Body of pancreas (tissue), 4 donors: Measurements from ENCODE around the gene UBAP2. TPM values are rescaled to one million over a fixed set of nuclear protein-coding genes. Genes with fewer than 3 reads are reported as not detected.

Source experiments
- ATAC-seq: fragments of 150-250 bp; one replicate; pipeline ENCODE4 v1.9.1; 2016
- DNase-seq, 4 donors: peaks; one replicate each; pipeline ENCODE4 v3.0.0-alpha.2; 2019
- H3K27ac ChIP-seq, 4 donors: fragments of 200-600 bp; sonication (generic); 1 replicate in 3 of 4; 2 replicates in 1 of 4; pipeline versions ENCODE4 v1.5.1 to v1.6.1; 2016 to 2019; ENCODE audit warnings: mild to moderate bottlenecking in 1 of 4, mixed read lengths in 1 of 4, moderate library complexity in 1 of 4
- H3K27me3 ChIP-seq, 2 donors: fragments of 200-600 bp; sonication (generic); one replicate each; pipeline ENCODE4 v1.6.0; 2016; ENCODE audit warnings: mild to moderate bottlenecking in 1 of 2
- H3K36me3 ChIP-seq, 2 donors: fragments of 200-600 bp; sonication (generic); replicated peaks in 1 of 2; 2 replicates each; pipeline ENCODE4 v1.5.1; 2016; ENCODE audit warnings: low read depth in 2 of 2; ENCODE audit not compliant: insufficient read depth in 1 of 2
- H3K4me1 ChIP-seq: fragments of 200-600 bp; sonication (generic); one replicate; pipeline ENCODE4 v1.6.0; 2016
- H3K4me3 ChIP-seq, 2 donors: fragments of 200-600 bp; sonication (generic); 1 replicate in 1 of 2; 2 replicates in 1 of 2; pipeline ENCODE4 v1.5.1; 2016 to 2019
- H3K9me3 ChIP-seq, 3 donors: fragments of 200-600 bp; sonication (generic); 1 replicate in 2 of 3; 2 replicates in 1 of 3; pipeline ENCODE4 v1.5.1; 2016
- CTCF ChIP-seq, 7 experiments: fragments of 450-650 bp in 4 of 7; fragments of 200-600 bp in 3 of 7; sonication (generic) in 3 of 7; IDR thresholded peaks; one replicate each; pipeline ENCODE4 v1.5.1; 2016 to 2019; ENCODE audit warnings: antibody characterized with exemption in 7 of 7
- POLR2A ChIP-seq, 3 donors: fragments of 450-650 bp; IDR thresholded peaks; one replicate each; pipeline ENCODE4 v1.6.1; 2016; ENCODE audit warnings: antibody characterized with exemption in 3 of 3, mild to moderate bottlenecking in 2 of 3
- WGBS, 2 donors: methylation state at CpG; one replicate each; pipeline ENCODE4 v1.1.5; 2017; 5-methylcytosine and 5-hydroxymethylcytosine counted together
- intact Hi-C: fragments of 100-400 bp; cut with DNase I; formaldehyde crosslinking; loops from one replicate; pipeline ENCODE4 v1.15.1; 2023
- total RNA-seq, 2 donors: library from RNA; depleted of rRNA; stranded (reverse); fragments of >200 nt; gene quantifications; one replicate each; pipeline ENCODE4 v1.1.0, GENCODE V29; 2016

UBAP2 gene
- total RNA-seq, 2 donors from 2014 or later: 14.2 to 15.3 TPM

- ATAC-seq: no peak
- TF ChIP-seq CTCF (IDR thresholded peaks at IDR 0.05) (no peak), POLR2A (IDR thresholded peaks at IDR 0.05) (no peak)
- Histone ChIP-seq H3K4me3 (no peak overlapping the region), H3K36me3 (peaks cover 0 to 2% of the 10 kb centered on the region in 2 donors), H3K27ac (no peak overlapping the region), H3K4me1 (no peaks in the 10 kb centered on the region), H3K9me3 (no peaks in the 10 kb centered on the region), H3K27me3 (no peaks in the 10 kb centered on the region)
- intact Hi-C loops: no loop called here
- no peak for DNase-seq
- WGBS, 2 donors: 54% methylated on average over 3 of the region's 4 CpGs
These were observed 32.5 kb downstream of the UBAP2 start for GRCh38 chr9:34016149-34016548.

DNA sequence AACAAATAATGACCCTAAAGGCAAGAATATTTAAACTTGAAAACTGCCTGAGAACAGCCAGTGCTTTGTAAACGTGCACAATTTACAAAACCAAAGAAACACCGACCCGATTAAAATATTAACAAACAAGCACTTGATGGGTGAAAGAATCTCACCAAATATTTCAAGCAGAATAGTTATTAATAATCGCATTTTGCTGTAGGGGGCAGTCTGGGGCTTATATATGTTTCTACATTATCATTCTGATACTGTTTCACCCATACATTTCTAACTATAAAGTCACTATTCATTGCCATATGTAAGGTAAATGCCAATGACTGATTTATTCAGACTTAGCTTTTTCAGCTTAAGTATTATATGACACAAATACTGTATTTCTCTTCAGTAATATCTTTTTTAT, 37.7 kb downstream of the UBAP2 start:
- H3K9me3 ChIP-seq: no peaks in the 10 kb centered on the region
- intact Hi-C loops: no loop called here
- H3K27ac ChIP-seq: no peak overlapping the region
- WGBS, 2 donors: 60 to 68% methylated on average over 4 of the region's 4 CpGs
- H3K4me1 ChIP-seq: no peaks in the 10 kb centered on the region
- H3K4me3 ChIP-seq: no peak overlapping the region
- no peak for ATAC-seq
- H3K27me3 ChIP-seq: no peaks in the 10 kb centered on the region
- H3K36me3 ChIP-seq: peaks cover 0 to 2% of the 10 kb centered on the region in 2 donors
- TF ChIP-seq POLR2A (IDR thresholded peaks at IDR 0.05) (no peak), CTCF (IDR thresholded peaks at IDR 0.05) (peak in 4 of 7 experiments; percentile 8 to 39 (median 24))
- DNase-seq: no peak

DNA sequence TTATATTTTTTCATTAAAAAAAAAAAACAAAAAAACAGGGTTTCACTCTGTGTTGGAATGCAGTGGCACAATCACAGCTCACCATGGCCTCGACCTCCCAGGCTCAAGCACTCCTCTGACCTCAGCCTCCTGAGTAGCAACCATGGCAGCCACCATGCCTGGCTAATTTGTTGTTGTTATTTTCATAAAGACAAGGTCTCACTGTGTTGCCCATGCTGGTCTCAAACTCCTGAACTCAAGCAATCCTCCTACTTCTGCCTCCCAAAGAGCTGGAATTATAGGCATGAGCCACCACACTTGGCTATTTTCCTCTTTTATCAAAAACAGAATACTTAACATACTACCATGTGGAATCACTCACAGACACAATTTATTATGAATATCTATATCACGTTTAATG, 46.7 kb downstream of the UBAP2 start:
- H3K27ac ChIP-seq: no peak overlapping the region
- intact Hi-C loops: no loop called here
- H3K36me3 ChIP-seq: no peaks in the 10 kb centered on the region
- ATAC-seq (no peak), DNase-seq (no peak)
- WGBS, 2 donors: 92 to 97% methylated on average over 2 of the region's 2 CpGs
- no peak overlapping the region for H3K4me3 ChIP-seq
- no peaks in the 10 kb centered on the region for H3K9me3 ChIP-seq
- no peaks in the 10 kb centered on the region for H3K27me3 ChIP-seq
- no peak for TF ChIP-seq POLR2A (IDR thresholded peaks at IDR 0.05)
- TF ChIP-seq CTCF (IDR thresholded peaks at IDR 0.05): no peak
- no peaks in the 10 kb centered on the region for H3K4me1 ChIP-seq

DNA sequence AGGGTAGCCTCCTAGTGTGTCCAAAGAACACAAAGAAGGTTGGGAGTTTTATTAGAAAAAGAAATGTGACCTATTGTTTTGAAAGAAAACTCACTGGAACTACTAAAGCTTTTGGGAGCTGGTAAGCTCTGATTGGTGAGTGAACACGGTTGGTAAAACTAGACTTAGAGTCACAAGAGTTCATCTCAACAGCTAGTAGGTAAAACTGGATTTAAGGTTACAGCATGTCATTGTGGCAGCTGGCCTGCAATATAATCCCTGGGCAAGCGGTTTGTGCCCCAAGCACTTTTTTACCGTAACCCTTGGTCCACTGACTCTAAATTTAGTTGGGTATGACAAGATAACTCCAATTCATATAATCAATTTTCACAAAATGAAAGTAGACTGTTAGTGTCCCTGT, 47.4 kb downstream of the UBAP2 start:
- Histone ChIP-seq H3K36me3 (no peaks in the 10 kb centered on the region), H3K4me1 (no peaks in the 10 kb centered on the region), H3K27ac (no peak overlapping the region), H3K4me3 (no peak overlapping the region), H3K27me3 (no peaks in the 10 kb centered on the region), H3K9me3 (no peaks in the 10 kb centered on the region)
- 90 to 97% methylated on average over 3 of the region's 3 CpGs for WGBS, 2 donors
- intact Hi-C loops: no loop called here
- DNase-seq (no peak), ATAC-seq (no peak)
- TF ChIP-seq CTCF (IDR thresholded peaks at IDR 0.05): no peak
- TF ChIP-seq POLR2A (IDR thresholded peaks at IDR 0.05): no peak

DNA sequence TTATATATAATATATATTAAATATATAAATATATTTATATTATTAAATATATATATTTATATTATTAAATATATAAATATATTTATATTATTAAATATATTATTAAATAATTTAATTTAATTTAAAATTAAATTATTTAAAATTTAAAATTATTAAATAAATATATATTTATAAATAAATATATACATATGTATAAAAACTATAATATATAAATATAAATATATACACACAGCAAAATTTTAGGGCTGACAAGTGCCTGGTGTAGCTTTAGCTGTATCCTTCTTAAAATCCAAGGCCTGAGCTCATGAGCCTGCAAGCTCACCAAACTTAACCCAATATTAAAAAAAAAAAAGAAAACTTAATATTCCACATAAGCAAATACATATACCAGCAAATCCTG, 53.2 kb downstream of the UBAP2 start:
- no peak for DNase-seq
- TF ChIP-seq CTCF (IDR thresholded peaks at IDR 0.05) (peak in 1 of 7 experiments; percentile 10), POLR2A (IDR thresholded peaks at IDR 0.05) (no peak)
- no peak overlapping the region for H3K4me3 ChIP-seq
- peaks cover 12% of the 10 kb centered on the region for H3K4me1 ChIP-seq
- no peaks in the 10 kb centered on the region for H3K27me3 ChIP-seq
- peaks cover 0 to 3% of the 10 kb centered on the region in 2 donors for H3K36me3 ChIP-seq
- no peak for ATAC-seq
- peaks cover 0 to 3% (median 0%) of the 10 kb centered on the region in 3 donors for H3K9me3 ChIP-seq
- intact Hi-C loops: no loop called here
- no peak overlapping the region for H3K27ac ChIP-seq
